HG02852 (cell line): ENCODE measurements around the gene DNAI2.
A peak's percentile ranks its signal among the peaks of the same experiment; 100 is the strongest.
"Not testable (repeated sequence)": the region's sequence is repeated elsewhere in the genome, so short reads cannot be mapped to it uniquely, and the experiment has no call there.

ENCODE experiments used
- ATAC-seq: cut with Tn5 transposase; IDR thresholded peaks from one replicate; pipeline ENCODE4 v1.9.1; 2021; ENCODE audit warnings: mild to moderate bottlenecking, moderate library complexity; ENCODE audit not compliant: unreplicated experiment

The DNAI2 gene

GRCh38 chr17:74272731-74273201, 1.3 kb upstream of the DNAI2 start:
- ATAC-seq = no peak

GRCh38 chr17:74274709-74275340, 791 bp downstream of the DNAI2 start:
- ATAC-seq = no peak

GRCh38 chr17:74276051-74276476, 2.0 kb downstream of the DNAI2 start:
- ATAC-seq = no peak

GRCh38 chr17:74276541-74277009, 2.5 kb downstream of the DNAI2 start:
- no peak for ATAC-seq

- ATAC-seq = no peak
These were observed 3.9 kb downstream of the DNAI2 start for GRCh38 chr17:74277935-74278334.

GRCh38 chr17:74279617-74280016, 5.6 kb downstream of the DNAI2 start:
- not testable (repeated sequence) for ATAC-seq

GRCh38 chr17:74280093-74280513, 6.1 kb downstream of the DNAI2 start:
- peak; percentile 71 for ATAC-seq

- ATAC-seq = no peak
These were observed 7.8 kb downstream of the DNAI2 start for GRCh38 chr17:74281799-74282198.

- ATAC-seq = not testable (repeated sequence)
These were observed 8.2 kb downstream of the DNAI2 start for GRCh38 chr17:74282274-74282586.

- ATAC-seq = no peak
These were observed 8.7 kb downstream of the DNAI2 start for GRCh38 chr17:74282587-74283370.

- ATAC-seq = no peak
These were observed 9.3 kb downstream of the DNAI2 start for GRCh38 chr17:74283371-74283673.

GRCh38 chr17:74287031-74287602, 13.1 kb downstream of the DNAI2 start:
- no peak for ATAC-seq

- peak; percentile 72 for ATAC-seq
These were observed 14.8 kb downstream of the DNAI2 start for GRCh38 chr17:74288785-74289184.

GRCh38 chr17:74289688-74290087, 15.7 kb downstream of the DNAI2 start:
- ATAC-seq = no peak

- ATAC-seq = no peak
These were observed 16.3 kb downstream of the DNAI2 start for GRCh38 chr17:74290340-74290739.

- ATAC-seq = no peak
These were observed 18.5 kb downstream of the DNAI2 start for GRCh38 chr17:74292495-74292894.

GRCh38 chr17:74295625-74296547, 21.9 kb downstream of the DNAI2 start:
- ATAC-seq = no peak

- no peak for ATAC-seq
These were observed 22.5 kb downstream of the DNAI2 start for GRCh38 chr17:74296548-74296936.

GRCh38 chr17:74297941-74298340, 23.9 kb downstream of the DNAI2 start:
- ATAC-seq = no peak

- no peak for ATAC-seq
These were observed 24.7 kb downstream of the DNAI2 start for GRCh38 chr17:74298778-74299177.
